Stimulated activated CD4-positive, alpha-beta T cell treated with anti-CD3 and anti-CD28 coated beads, Interleukin-4, amount 100 ng/mL, for 24 hours (primary cell): ENCODE measurements around the gene PRDX3.

ENCODE experiments used
- DNase-seq: peaks from one replicate; pipeline ENCODE4 v3.0.0-alpha.2; 2020

Gene PRDX3

GRCh38 chr10:119118231-119118630, 60.4 kb downstream of the PRDX3 start:
- DNase-seq, result no peak
